SK-N-SH (cell line): ENCODE measurements around the gene APBB1IP. TPM values are rescaled to one million over a fixed set of nuclear protein-coding genes. Genes with fewer than 3 reads are reported as not detected.

Experiments used
- CTCF ChIA-PET: fragments of 300-600, 350-600 bp; formaldehyde crosslinking; extraction: SDS; loops from one replicate; lab custom pipeline; 2021; lab: Yijun Ruan, JAX
- POLR2A ChIA-PET: fragments of 350-600 bp; sonication (Branson Sonifier 250); formaldehyde crosslinking; extraction: SDS; loops from one replicate; lab custom pipeline; 2020; ENCODE audit warnings: antibody characterized with exemption, inconsistent platforms; lab: Yijun Ruan, JAX
- DNase-seq: peaks from one replicate; pipeline ENCODE4 v3.0.0; 2012
- H2AFZ ChIP-seq: fragments of 200-600 bp; sonication (generic); 2 replicates; pipeline ENCODE4 v1.8.1; 2016; ENCODE audit warnings: antibody characterized with exemption, mild to moderate bottlenecking, low read depth
- H3F3A ChIP-seq: fragments of 200-600 bp; sonication (generic); replicated peaks from 2 replicates; pipeline ENCODE3; 2016; ENCODE audit warnings: antibody characterized with exemption, mild to moderate bottlenecking; ENCODE audit not compliant: insufficient read depth
- H3K27ac ChIP-seq, 2 experiments: fragments of 200-500 bp in 1 of 2; fragments of 200-600 bp in 1 of 2; sonication (Bioruptor generic) in 1 of 2; sonication (generic), shearing (Covaris generic) in 1 of 2; 2 replicates each; pipeline versions ENCODE4 v1.5.1 to v1.6.1; 2014 to 2016; ENCODE audit warnings: low read depth in 2 of 2, inconsistent platforms in 1 of 2, low read length in 1 of 2, mild to moderate bottlenecking in 1 of 2, mixed read lengths in 1 of 2
- H3K27me3 ChIP-seq: fragments of 200-600 bp; sonication (generic), shearing (Covaris generic); 2 replicates; pipeline ENCODE4 v1.6.1; 2016; ENCODE audit warnings: mixed run types; ENCODE audit not compliant: insufficient read depth
- H3K36me3 ChIP-seq, 2 experiments: fragments of 200-500 bp in 1 of 2; fragments of 200-600 bp in 1 of 2; sonication (Bioruptor generic) in 1 of 2; sonication (generic) in 1 of 2; replicated peaks in 1 of 2; 2 replicates each; pipeline versions ENCODE3 to v1.5.1; 2014 to 2016; ENCODE audit warnings: low read length in 1 of 2, mild to moderate bottlenecking in 1 of 2; ENCODE audit not compliant: insufficient read depth in 2 of 2, control insufficient read depth in 1 of 2
- H3K4me1 ChIP-seq, 2 experiments: fragments of 200-500 bp in 1 of 2; fragments of 200-600 bp in 1 of 2; sonication (Bioruptor generic) in 1 of 2; sonication (generic), shearing (Covaris generic) in 1 of 2; 2 replicates each; pipeline versions ENCODE4 v1.5.1 to v1.6.1; 2014 to 2016; ENCODE audit warnings: low read depth in 1 of 2, low read length in 1 of 2, mixed run types in 1 of 2; ENCODE audit not compliant: insufficient read depth in 2 of 2, control insufficient read depth in 1 of 2
- H3K4me2 ChIP-seq: fragments of 200-600 bp; sonication (generic), shearing (Covaris generic); 2 replicates; pipeline ENCODE4 v1.6.1; 2017; ENCODE audit warnings: mixed run types
- H3K4me3 ChIP-seq, 2 experiments: fragments of 200-500 bp in 1 of 2; fragments of 200-600 bp in 1 of 2; sonication (Bioruptor generic) in 1 of 2; sonication (generic), shearing (Covaris generic) in 1 of 2; 2 replicates each; pipeline versions ENCODE4 v1.5.1 to v1.8.1; 2014 to 2016; ENCODE audit warnings: low read depth in 2 of 2, inconsistent platforms in 1 of 2, low read length in 1 of 2, mild to moderate bottlenecking in 1 of 2, mixed read lengths in 1 of 2, moderate library complexity in 1 of 2
- H3K79me2 ChIP-seq: fragments of 200-600 bp; sonication (generic); 2 replicates; pipeline ENCODE4 v1.8.1; 2017; ENCODE audit warnings: mild to moderate bottlenecking; ENCODE audit not compliant: insufficient read depth
- H3K9ac ChIP-seq: fragments of 200-600 bp; sonication (generic); 2 replicates; pipeline ENCODE4 v1.6.1; 2017; ENCODE audit warnings: mixed run types
- H3K9me2 ChIP-seq: fragments of 200-600 bp; sonication (generic); 2 replicates; pipeline ENCODE4 v1.6.1; 2017; ENCODE audit warnings: mixed run types
- H3K9me3 ChIP-seq: fragments of 200-600 bp; sonication (generic); 2 replicates; pipeline ENCODE4 v1.6.1; 2017; ENCODE audit warnings: mixed run types, mild to moderate bottlenecking, moderate library complexity
- H4K20me1 ChIP-seq: fragments of 200-600 bp; sonication (generic); 2 replicates; pipeline ENCODE4 v1.6.1; 2017; ENCODE audit warnings: mild to moderate bottlenecking, mixed run types; ENCODE audit not compliant: insufficient read depth
- ELF1 ChIP-seq: IDR thresholded peaks from 2 replicates; pipeline ENCODE4 v1.4.0; 2012
- EZH2phosphoT487 ChIP-seq: fragments of 200-600 bp; sonication (generic); IDR thresholded peaks from 2 replicates; pipeline ENCODE4 v1.6.1; 2017; ENCODE audit warnings: low read depth, mixed run types, mild to moderate bottlenecking, antibody characterized with exemption, moderate library complexity, borderline replicate concordance
- FOXJ3 ChIP-seq: sonication (generic); formaldehyde crosslinking; IDR thresholded peaks from 2 replicates; pipeline ENCODE4 v1.5.1; 2020; ENCODE audit warnings: mild to moderate bottlenecking, missing genetic modification reagents
- GABPA ChIP-seq: IDR thresholded peaks from 2 replicates; pipeline ENCODE4 v1.4.0; 2012; ENCODE audit warnings: low read depth, mild to moderate bottlenecking
- NFIC ChIP-seq: IDR thresholded peaks from 2 replicates; pipeline ENCODE4 v1.4.0; 2012; ENCODE audit warnings: borderline replicate concordance
- NRF1 ChIP-seq: IDR thresholded peaks from 2 replicates; pipeline ENCODE4 v1.6.1; 2012; ENCODE audit warnings: low read depth, mild to moderate bottlenecking, low read length
- POLR2AphosphoS5 ChIP-seq: IDR thresholded peaks from 2 replicates; pipeline ENCODE4 v1.6.1; 2012; ENCODE audit warnings: low read depth, low read length
- WGBS: methylation state at CpG from one replicate; pipeline ENCODE4 v1.1.6; 2017; ENCODE audit warnings: low lambda C conversion rate; 5-methylcytosine and 5-hydroxymethylcytosine counted together
- polyA plus RNA-seq, 3 experiments: library from polyadenylated mRNA; depleted of rRNA; stranded (reverse); fragments of >200 nt; gene quantifications; 2 replicates each; pipeline ENCODE4 v1.2.3, GENCODE V29; 2012
- TF ChIP-seq, protein P1 (sequence below): fragments of 150-350 bp; IDR thresholded peaks from 2 replicates; pipeline ENCODE4 v1.6.1; 2016; ENCODE audit warnings: mild to moderate bottlenecking, low read depth, low read length
- TF ChIP-seq, protein P2 (sequence below): fragments of 150-350 bp; IDR thresholded peaks from 2 replicates; pipeline ENCODE4 v1.6.1; 2017; ENCODE audit warnings: antibody characterized with exemption, low read length, low read depth, borderline replicate concordance
- TF ChIP-seq, protein P3 (sequence below): IDR thresholded peaks from 2 replicates; pipeline ENCODE4 v1.4.0; 2012; ENCODE audit warnings: low read depth, borderline replicate concordance
- TF ChIP-seq, protein P4 (sequence below): IDR thresholded peaks from 2 replicates; pipeline ENCODE4 v1.4.0; 2012; ENCODE audit warnings: low read depth, borderline replicate concordance

Gene APBB1IP
- polyA plus RNA-seq, 1 of the 3 experiments (the other 2 are of a cell fraction) = not detected

DNA sequence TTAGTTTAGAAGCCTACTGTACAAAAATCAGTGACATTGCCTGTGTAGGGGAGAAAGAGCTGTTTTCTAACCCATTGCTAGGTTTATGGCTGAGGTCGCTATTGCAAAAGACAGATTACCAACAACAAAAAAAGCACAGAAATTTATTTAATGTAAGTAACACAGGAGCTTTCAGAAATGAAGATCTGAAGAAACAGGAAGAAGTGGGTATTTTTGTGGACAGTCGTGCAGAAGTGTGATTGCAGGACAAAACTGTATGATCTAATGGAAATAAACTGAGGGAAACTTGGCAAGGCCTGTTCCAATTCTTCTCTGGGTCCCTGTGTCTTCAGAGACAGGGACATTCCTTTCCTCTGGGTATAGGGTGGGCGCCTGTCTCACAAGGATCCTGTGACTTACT, 87.4 kb downstream of the APBB1IP start:
- Histone ChIP-seq H3K4me1 (no peaks in the 10 kb centered on the region), H3K9me2 (no peaks in the 10 kb centered on the region), H3K36me3 (no peaks in the 10 kb centered on the region), H2AFZ (no peak overlapping the region), H3K27me3 (no peaks in the 10 kb centered on the region; the same call in 1 of the 2 replicates), H3K4me3 (no peak overlapping the region), H3K9ac (no peak overlapping the region), H3K4me2 (no peak overlapping the region), H3K27ac (no peak overlapping the region), H3F3A (no peaks in the 10 kb centered on the region), H3K9me3 (no peaks in the 10 kb centered on the region), H3K79me2 (no peaks in the 10 kb centered on the region), H4K20me1 (no peaks in the 10 kb centered on the region)
- no peak for TF ChIP-seq ELF1
- TF ChIP-seq, protein P1, sequence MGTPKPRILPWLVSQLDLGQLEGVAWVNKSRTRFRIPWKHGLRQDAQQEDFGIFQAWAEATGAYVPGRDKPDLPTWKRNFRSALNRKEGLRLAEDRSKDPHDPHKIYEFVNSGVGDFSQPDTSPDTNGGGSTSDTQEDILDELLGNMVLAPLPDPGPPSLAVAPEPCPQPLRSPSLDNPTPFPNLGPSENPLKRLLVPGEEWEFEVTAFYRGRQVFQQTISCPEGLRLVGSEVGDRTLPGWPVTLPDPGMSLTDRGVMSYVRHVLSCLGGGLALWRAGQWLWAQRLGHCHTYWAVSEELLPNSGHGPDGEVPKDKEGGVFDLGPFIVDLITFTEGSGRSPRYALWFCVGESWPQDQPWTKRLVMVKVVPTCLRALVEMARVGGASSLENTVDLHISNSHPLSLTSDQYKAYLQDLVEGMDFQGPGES = no peak
- TF ChIP-seq, protein P2, sequence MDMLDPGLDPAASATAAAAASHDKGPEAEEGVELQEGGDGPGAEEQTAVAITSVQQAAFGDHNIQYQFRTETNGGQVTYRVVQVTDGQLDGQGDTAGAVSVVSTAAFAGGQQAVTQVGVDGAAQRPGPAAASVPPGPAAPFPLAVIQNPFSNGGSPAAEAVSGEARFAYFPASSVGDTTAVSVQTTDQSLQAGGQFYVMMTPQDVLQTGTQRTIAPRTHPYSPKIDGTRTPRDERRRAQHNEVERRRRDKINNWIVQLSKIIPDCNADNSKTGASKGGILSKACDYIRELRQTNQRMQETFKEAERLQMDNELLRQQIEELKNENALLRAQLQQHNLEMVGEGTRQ = no peak
- TF ChIP-seq EZH2phosphoT487 = no peak
- TF ChIP-seq, protein P3, sequence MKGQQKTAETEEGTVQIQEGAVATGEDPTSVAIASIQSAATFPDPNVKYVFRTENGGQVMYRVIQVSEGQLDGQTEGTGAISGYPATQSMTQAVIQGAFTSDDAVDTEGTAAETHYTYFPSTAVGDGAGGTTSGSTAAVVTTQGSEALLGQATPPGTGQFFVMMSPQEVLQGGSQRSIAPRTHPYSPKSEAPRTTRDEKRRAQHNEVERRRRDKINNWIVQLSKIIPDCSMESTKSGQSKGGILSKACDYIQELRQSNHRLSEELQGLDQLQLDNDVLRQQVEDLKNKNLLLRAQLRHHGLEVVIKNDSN = no peak
- TF ChIP-seq FOXJ3 = no peak
- no peak for TF ChIP-seq GABPA
- no peak for TF ChIP-seq NFIC
- TF ChIP-seq, protein P4, sequence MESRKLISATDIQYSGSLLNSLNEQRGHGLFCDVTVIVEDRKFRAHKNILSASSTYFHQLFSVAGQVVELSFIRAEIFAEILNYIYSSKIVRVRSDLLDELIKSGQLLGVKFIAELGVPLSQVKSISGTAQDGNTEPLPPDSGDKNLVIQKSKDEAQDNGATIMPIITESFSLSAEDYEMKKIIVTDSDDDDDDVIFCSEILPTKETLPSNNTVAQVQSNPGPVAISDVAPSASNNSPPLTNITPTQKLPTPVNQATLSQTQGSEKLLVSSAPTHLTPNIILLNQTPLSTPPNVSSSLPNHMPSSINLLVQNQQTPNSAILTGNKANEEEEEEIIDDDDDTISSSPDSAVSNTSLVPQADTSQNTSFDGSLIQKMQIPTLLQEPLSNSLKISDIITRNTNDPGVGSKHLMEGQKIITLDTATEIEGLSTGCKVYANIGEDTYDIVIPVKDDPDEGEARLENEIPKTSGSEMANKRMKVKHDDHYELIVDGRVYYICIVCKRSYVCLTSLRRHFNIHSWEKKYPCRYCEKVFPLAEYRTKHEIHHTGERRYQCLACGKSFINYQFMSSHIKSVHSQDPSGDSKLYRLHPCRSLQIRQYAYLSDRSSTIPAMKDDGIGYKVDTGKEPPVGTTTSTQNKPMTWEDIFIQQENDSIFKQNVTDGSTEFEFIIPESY = no peak
- no peak for TF ChIP-seq NRF1
- 4% methylated on average over 3 of the region's 3 CpGs for WGBS
- CTCF ChIA-PET = no interaction called here
- POLR2A ChIA-PET = no interaction called here
- DNase-seq = no peak

DNA sequence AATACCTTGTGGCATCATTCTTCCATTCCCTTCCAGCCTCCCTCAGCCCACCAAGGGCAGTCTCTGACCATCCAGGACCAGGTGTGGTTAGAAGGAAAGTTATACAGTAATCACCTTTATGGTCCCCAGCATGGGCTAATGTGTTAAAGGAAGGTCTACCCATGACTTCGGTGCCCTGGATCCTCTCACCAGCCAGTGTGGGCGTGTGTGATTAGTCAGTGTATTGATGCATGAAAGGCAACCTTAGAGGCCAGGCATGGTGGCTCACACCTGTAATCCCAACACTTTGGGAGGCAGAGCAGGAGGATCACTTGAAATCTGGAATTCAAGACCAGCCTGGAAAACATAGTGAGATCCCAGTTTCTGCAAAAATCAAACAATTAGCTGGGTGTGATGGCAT, 88.9 kb downstream of the APBB1IP start:
- no peaks in the 10 kb centered on the region; the same call in 1 of the 2 replicates for H3K27me3 ChIP-seq
- no peak overlapping the region for H3K27ac ChIP-seq
- H3K36me3 ChIP-seq = no peaks in the 10 kb centered on the region
- H3K4me2 ChIP-seq = no peak overlapping the region
- no peaks in the 10 kb centered on the region for H4K20me1 ChIP-seq
- H3K9me2 ChIP-seq = no peaks in the 10 kb centered on the region
- no peak for TF ChIP-seq POLR2AphosphoS5
- no peak for TF ChIP-seq FOXJ3
- no peak overlapping the region for H3K9ac ChIP-seq
- ChIA-PET CTCF (no interaction called here), POLR2A (no interaction called here)
- no peak overlapping the region for H2AFZ ChIP-seq
- DNase-seq = no peak
- H3F3A ChIP-seq = no peaks in the 10 kb centered on the region
- 20% methylated on average over 1 of the region's 2 CpGs for WGBS
- H3K79me2 ChIP-seq = no peaks in the 10 kb centered on the region
- no peaks in the 10 kb centered on the region for H3K4me1 ChIP-seq
- no peaks in the 10 kb centered on the region for H3K9me3 ChIP-seq
- H3K4me3 ChIP-seq = no peak overlapping the region
